ENCODE results near the gene CTSH. TPM values are rescaled to one million over a fixed set of nuclear protein-coding genes. Genes with fewer than 3 reads are reported as not detected.

CTSH gene
- total RNA-seq, 1 experiment from 2014 or later = 178 TPM

GRCh38 chr15:78981532-78982313, 36.9 kb upstream of the CTSH start:
- Histone ChIP-seq H3K9me3 (ENCODE audit: control insufficient read depth, insufficient read depth, low read depth, low read length) (no peaks in the 10 kb centered on the region), H3K4me1 (ENCODE audit: control insufficient read depth, insufficient read depth, low read length) (peaks cover 7% of the 10 kb centered on the region), H3K36me3 (ENCODE audit: control insufficient read depth, insufficient read depth, low read length) (no peaks in the 10 kb centered on the region), H3K27me3 (ENCODE audit: control insufficient read depth, insufficient read depth, low read length) (no peaks in the 10 kb centered on the region), H3K4me3 (ENCODE audit: low read depth in 2 of 2, low read length in 2 of 2) (no peak overlapping the region), H3K27ac (ENCODE audit: low read length) (no peak overlapping the region; the same call in 1 of the 2 replicates)
- CTCF ChIA-PET = interaction anchor here (0.6 kb wide), 2 partner anchors 25 to 109 kb away, joined by 5 to 11 read pairs; no protein-coding TSS in a partner anchor
- in situ Hi-C loops (cut with HindIII; ENCODE audit: low pct_unique_long_range_greater_than_20kb, low sequenced_read_pairs) (no loop called here), intact Hi-C loops (cut with micrococcal nuclease; ENCODE audit: unreplicated experiment) (no loop called here)
- no peak for DNase-seq (ENCODE audit: low read depth, low spot score)
- TF ChIP-seq SIN3A (IDR thresholded peaks at IDR 0.05; ENCODE audit: borderline replicate concordance, insufficient read depth, low read depth, low read length) (no peak), REST (IDR thresholded peaks at IDR 0.05; ENCODE audit: insufficient read depth in 1 of 2, low read depth in 2 of 2, low read length in 1 of 2) (no peak), TCF7L2 (IDR thresholded peaks at IDR 0.05; ENCODE audit: low read depth, low read length) (no peak), CTCF (IDR thresholded peaks at IDR 0.05) (no peak), POLR2AphosphoS5 (IDR thresholded peaks at IDR 0.05; ENCODE audit: low read depth, low read length) (no peak)
- ATAC-seq = no peak
- POLR2A ChIA-PET = no interaction called here
- no TSS peak for BruUV-seq (replicated peaks)

- CTCF ChIA-PET = interaction anchor here (0.7 to 1.5 kb wide), 4 partner anchors 9 to 1061 kb away, joined by 3 to 6 read pairs (median 4); no protein-coding TSS in a partner anchor
- Histone ChIP-seq H3K27ac (ENCODE audit: low read length) (peak overlapping the region; percentile 69), H3K4me1 (ENCODE audit: control insufficient read depth, insufficient read depth, low read length) (peaks cover 7% of the 10 kb centered on the region), H3K4me3 (ENCODE audit: low read depth in 2 of 2, low read length in 2 of 2) (no peak overlapping the region), H3K36me3 (ENCODE audit: control insufficient read depth, insufficient read depth, low read length) (no peaks in the 10 kb centered on the region), H3K27me3 (ENCODE audit: control insufficient read depth, insufficient read depth, low read length) (no peaks in the 10 kb centered on the region), H3K9me3 (ENCODE audit: control insufficient read depth, insufficient read depth, low read depth, low read length) (no peaks in the 10 kb centered on the region)
- DNase-seq (ENCODE audit: low read depth, low spot score) (peak; percentile 54), ATAC-seq (peak; percentile 88)
- POLR2A ChIA-PET = no interaction called here
- in situ Hi-C loops (cut with HindIII; ENCODE audit: low pct_unique_long_range_greater_than_20kb, low sequenced_read_pairs) (no loop called here), intact Hi-C loops (cut with micrococcal nuclease; ENCODE audit: unreplicated experiment) (loop anchor here (5.0 to 10.0 kb wide), 2 partner anchors 47 to 65 kb away; no protein-coding TSS in a partner anchor)
- no TSS peak for BruUV-seq (replicated peaks)
- TF ChIP-seq CTCF (IDR thresholded peaks at IDR 0.05) (peak; percentile 86), REST (IDR thresholded peaks at IDR 0.05; ENCODE audit: insufficient read depth in 1 of 2, low read depth in 2 of 2, low read length in 1 of 2) (no peak)
These were observed 34.8 kb upstream of the CTSH start for GRCh38 chr15:78979456-78980320.

All from Panc1 (cell line).